Measurements from ENCODE around the gene C19orf18. TPM values are rescaled to one million over a fixed set of nuclear protein-coding genes. Genes with fewer than 3 reads are reported as not detected.

C19orf18 gene
- not detected in 2 replicates for total RNA-seq

DNA sequence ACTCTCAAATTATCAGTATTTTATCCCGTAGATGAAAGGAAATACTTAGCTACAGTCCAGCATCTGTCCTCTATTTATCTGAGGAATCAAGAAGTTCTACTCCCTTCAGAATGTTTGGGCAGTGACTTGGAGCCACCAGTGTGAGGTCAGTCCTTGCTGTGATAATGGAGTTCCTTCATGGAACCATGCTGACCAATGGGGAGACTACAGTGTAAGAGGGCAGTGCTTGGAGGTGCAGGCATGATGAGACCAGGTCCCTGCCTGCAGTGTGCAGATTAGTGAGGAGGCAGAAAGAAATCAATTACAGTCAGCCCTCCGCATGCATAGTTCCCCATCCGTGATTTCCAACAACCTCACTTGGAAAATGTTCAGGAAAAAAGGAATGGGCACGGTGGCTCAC lies at the start of gene C19orf18:
Gene C19orf18, minus strand, starts transcription at position 101 of the 400 bp plus-strand sequence. CDS start 102 bp downstream, outside the sequence.

DNA sequence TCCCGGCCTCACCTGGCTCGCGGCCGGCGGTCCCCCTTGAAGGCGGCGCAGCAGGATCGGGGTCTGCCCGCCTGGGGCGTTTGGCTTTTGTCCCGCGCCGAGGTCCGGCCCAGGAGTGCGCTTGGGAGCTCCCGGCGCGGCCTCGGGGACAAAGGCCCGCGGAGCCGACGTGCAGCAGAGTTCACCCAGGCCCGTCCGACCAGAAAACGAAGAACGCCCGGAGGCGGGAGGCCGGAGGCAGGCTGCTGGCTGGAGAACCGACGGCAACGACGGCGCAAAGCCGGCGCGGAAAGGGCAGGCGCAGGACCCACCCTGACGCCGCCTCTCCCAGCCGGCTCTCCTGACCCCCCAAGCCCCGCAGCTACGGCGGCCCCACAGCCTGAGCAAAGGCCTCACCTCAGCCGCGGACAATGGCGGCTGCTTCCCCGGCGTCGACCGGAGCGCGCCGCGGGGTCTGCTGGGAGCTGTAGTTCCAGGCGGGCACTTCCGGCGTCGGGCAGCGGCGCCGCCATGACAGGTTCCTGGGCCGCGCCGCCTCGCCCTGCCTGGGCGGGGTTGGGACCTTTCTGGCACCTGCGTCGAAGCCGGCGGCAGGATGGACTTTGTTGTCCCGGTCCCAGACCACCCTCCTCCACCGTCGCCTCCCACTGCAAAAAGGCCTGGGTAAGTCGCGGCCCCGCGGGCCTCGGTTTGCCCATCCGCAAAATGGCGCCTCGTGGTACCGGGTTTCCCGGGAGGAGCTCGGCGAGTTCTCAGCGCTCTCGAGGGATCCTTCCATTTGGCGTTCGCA lies 28.2 kb upstream of the C19orf18 start, which contains the start of gene ZNF606:
Gene ZNF606, minus strand, starts transcription at position 437 of the 790 bp plus-strand sequence. CDS start 1,501 bp downstream, outside the sequence.

GRCh38 chr19:57947419-57948134 lies 26.8 kb downstream of the C19orf18 start, which contains the start of gene ZNF256:
TSS of gene ZNF256 (minus strand) at chr19:57947706. CDS start at chr19:57947474, 232 bp downstream.

DNA sequence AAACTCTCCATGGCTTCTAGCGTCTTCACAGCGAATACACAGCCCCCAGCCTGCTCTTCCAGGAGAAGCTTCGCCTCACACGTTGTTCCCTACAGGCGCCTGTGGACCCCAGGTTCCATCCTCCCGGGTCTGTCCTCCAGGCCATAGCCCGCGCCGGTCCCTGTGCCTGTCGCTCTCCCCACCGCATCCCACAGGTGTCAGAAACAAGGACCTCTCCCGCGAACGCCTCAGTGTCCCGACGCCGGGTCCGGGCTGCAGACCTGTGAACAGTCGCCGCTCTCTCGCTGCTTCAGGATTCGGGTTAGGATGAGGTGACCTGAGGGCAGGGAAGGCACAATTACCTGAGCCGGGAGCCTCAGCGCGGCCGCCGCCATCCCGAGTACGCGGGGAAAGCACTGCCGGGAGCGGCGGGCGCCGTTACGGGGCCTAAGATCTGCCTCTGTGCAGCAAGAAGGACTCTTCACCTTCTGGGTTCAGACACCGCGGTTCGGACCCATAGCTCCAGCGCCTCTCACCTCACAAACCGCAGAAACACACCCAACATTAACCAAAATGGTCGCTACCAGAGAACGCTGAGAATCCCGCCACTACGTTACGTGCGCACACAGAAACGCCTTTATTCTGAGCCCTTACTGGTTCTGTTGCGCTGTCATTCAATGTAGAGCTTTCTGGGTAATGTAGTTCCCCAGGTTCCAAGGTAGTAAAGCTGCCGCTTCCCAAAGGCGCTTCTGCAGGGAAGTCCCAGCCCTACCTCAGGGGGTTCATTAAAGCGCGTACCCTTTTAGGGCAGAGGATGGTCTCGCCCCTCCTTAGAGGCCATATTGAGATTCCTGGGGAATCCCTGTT lies 39.3 kb downstream of the C19orf18 start, which contains the start of gene ZNF418:
Gene ZNF418, minus strand, starts transcription at position 583 of the 846 bp plus-strand sequence. CDS start 1,580 bp downstream, outside the sequence.

DNA sequence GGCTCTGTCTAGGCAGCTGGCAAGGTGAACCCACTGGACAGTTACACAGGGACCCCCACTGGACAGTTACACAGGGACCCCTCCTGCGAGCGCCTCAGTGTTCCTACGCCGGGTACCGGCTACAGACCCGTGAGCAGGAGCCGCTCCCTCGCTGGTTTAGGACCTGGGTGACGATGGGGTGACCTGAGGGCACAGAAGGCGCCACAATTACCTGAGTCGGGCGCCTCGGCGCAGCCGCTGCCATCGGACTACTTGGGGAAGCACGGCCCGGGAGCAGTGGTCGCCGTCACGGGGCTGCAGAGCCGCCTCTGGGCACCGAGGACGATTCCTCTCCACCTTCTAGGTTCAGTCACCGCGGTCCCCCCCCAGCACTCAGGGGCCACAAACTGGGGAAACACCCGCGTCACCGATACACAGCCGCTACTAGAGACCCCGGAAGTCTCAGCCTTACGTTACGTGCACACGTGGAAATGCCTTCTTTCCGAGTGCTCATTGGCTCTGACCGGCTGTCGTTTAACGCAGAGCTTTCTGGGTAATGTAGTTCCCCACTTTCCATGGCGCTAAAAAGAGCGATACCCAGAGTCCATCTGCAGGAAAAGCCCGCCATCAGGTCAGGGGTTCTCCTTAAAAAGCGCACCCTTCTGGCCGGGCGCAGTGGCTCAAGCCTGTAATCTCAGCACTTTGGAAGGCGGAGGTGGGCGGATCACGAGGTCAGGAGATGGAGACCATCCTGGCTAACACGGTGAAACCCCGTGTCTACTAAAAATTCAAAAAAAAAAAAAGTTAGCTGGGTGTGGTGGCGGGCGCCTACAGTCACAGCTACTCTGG lies 58.0 kb downstream of the C19orf18 start, which contains the start of gene ZNF417:
Gene ZNF417, minus strand, starts transcription at position 425 of the 828 bp plus-strand sequence. Its CDS starts 181 bp downstream, at position 244.

Other genes with a start within 250 kb of the C19orf18 start
- 10.4 and 12.1 TPM in 2 replicates for gene ZNF671, start 246.9 kb downstream of the C19orf18 start, total RNA-seq
- 9.0 and 10.2 TPM in 2 replicates for gene ZNF776, start 227.7 kb downstream of the C19orf18 start, total RNA-seq
- gene ZNF586, start 204.9 kb downstream of the C19orf18 start, total RNA-seq = 18.2 and 29.9 TPM in 2 replicates
- 4.2 and 4.4 TPM in 2 replicates for gene ZNF552, start 159.6 kb downstream of the C19orf18 start, total RNA-seq
- 18.6 and 44.9 TPM in 2 replicates for gene ZNF587B, start 144.2 kb downstream of the C19orf18 start, total RNA-seq
- 24.9 and 35.0 TPM in 2 replicates for gene ZNF587, start 124.7 kb downstream of the C19orf18 start, total RNA-seq
- 5.9 and 10.2 TPM in 2 replicates for gene ZNF814, start 85.5 kb downstream of the C19orf18 start, total RNA-seq
- gene ZNF417, start 57.9 kb downstream of the C19orf18 start, total RNA-seq = 19.6 and 24.5 TPM in 2 replicates
- 5.6 and 12.1 TPM in 2 replicates for gene ZNF418, start 39.1 kb downstream of the C19orf18 start, total RNA-seq
- 3.7 and 4.4 TPM in 2 replicates for gene ZNF256, start 26.8 kb downstream of the C19orf18 start, total RNA-seq
- gene ZNF606, start 28.3 kb upstream of the C19orf18 start, total RNA-seq = 9.2 and 22.6 TPM in 2 replicates
- gene ZSCAN1, start 59.5 kb upstream of the C19orf18 start, total RNA-seq = not detected in 2 replicates
- gene ZNF135, start 84.7 kb upstream of the C19orf18 start, total RNA-seq = 3.8 and 6.8 TPM in 2 replicates
- 30.1 and 76.4 TPM in 2 replicates for gene ZSCAN18, start 123.7 kb upstream of the C19orf18 start, total RNA-seq
- gene ZNF329, start 176.3 kb upstream of the C19orf18 start, total RNA-seq = 14.6 and 17.8 TPM in 2 replicates
- gene ZNF274, start 208.5 kb upstream of the C19orf18 start, total RNA-seq = 29.3 and 31.6 TPM in 2 replicates